Measurements from ENCODE around the gene FASN. TPM values are rescaled to one million over a fixed set of nuclear protein-coding genes. Genes with fewer than 3 reads are reported as not detected.

FASN gene
- total RNA-seq, 1 experiment from 2014 or later, result 956 TPM

DNA sequence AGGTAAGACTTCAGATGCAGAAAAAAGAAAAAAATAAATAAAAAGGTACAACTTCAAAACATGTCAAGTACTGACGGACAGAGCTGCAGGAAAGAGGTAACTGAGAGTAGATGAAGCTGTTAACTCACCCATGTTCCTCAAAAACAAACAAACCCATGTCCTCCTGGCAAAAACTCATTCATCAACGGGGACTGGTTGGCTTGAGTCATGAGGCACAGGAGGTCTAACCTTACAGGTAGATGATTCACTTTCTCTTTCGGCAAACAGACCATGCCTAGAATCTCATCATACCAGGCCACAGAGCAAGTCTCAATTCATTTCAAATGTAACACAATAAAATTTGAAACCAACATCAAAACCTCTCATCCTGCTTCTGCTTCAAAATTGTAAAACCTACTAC, 12.3 kb upstream of the FASN start:
- BruUV-seq (replicated peaks), result no TSS peak
- in situ Hi-C loops (cut with HindIII; ENCODE audit: low pct_unique_long_range_greater_than_20kb, low sequenced_read_pairs) (no loop called here), intact Hi-C loops (cut with micrococcal nuclease; ENCODE audit: unreplicated experiment) (no loop called here)
- no peak overlapping the region for H3K4me3 ChIP-seq (ENCODE audit: low read depth in 2 of 2, low read length in 2 of 2)
- H3K27ac ChIP-seq (ENCODE audit: low read length), result no peak overlapping the region
- no peaks in the 10 kb centered on the region for H3K9me3 ChIP-seq (ENCODE audit: control insufficient read depth, insufficient read depth, low read depth, low read length)
- H3K27me3 ChIP-seq (ENCODE audit: control insufficient read depth, insufficient read depth, low read length), result no peaks in the 10 kb centered on the region
- POLR2A ChIA-PET, result no interaction called here
- DNase-seq (ENCODE audit: low read depth, low spot score) (no peak), ATAC-seq (no peak)
- TF ChIP-seq, protein P1, sequence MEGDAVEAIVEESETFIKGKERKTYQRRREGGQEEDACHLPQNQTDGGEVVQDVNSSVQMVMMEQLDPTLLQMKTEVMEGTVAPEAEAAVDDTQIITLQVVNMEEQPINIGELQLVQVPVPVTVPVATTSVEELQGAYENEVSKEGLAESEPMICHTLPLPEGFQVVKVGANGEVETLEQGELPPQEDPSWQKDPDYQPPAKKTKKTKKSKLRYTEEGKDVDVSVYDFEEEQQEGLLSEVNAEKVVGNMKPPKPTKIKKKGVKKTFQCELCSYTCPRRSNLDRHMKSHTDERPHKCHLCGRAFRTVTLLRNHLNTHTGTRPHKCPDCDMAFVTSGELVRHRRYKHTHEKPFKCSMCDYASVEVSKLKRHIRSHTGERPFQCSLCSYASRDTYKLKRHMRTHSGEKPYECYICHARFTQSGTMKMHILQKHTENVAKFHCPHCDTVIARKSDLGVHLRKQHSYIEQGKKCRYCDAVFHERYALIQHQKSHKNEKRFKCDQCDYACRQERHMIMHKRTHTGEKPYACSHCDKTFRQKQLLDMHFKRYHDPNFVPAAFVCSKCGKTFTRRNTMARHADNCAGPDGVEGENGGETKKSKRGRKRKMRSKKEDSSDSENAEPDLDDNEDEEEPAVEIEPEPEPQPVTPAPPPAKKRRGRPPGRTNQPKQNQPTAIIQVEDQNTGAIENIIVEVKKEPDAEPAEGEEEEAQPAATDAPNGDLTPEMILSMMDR (IDR thresholded peaks at IDR 0.05), result no peak
- TF ChIP-seq, protein P2, sequence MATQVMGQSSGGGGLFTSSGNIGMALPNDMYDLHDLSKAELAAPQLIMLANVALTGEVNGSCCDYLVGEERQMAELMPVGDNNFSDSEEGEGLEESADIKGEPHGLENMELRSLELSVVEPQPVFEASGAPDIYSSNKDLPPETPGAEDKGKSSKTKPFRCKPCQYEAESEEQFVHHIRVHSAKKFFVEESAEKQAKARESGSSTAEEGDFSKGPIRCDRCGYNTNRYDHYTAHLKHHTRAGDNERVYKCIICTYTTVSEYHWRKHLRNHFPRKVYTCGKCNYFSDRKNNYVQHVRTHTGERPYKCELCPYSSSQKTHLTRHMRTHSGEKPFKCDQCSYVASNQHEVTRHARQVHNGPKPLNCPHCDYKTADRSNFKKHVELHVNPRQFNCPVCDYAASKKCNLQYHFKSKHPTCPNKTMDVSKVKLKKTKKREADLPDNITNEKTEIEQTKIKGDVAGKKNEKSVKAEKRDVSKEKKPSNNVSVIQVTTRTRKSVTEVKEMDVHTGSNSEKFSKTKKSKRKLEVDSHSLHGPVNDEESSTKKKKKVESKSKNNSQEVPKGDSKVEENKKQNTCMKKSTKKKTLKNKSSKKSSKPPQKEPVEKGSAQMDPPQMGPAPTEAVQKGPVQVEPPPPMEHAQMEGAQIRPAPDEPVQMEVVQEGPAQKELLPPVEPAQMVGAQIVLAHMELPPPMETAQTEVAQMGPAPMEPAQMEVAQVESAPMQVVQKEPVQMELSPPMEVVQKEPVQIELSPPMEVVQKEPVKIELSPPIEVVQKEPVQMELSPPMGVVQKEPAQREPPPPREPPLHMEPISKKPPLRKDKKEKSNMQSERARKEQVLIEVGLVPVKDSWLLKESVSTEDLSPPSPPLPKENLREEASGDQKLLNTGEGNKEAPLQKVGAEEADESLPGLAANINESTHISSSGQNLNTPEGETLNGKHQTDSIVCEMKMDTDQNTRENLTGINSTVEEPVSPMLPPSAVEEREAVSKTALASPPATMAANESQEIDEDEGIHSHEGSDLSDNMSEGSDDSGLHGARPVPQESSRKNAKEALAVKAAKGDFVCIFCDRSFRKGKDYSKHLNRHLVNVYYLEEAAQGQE (IDR thresholded peaks at IDR 0.05; ENCODE audit: insufficient read depth in 1 of 2, low read depth in 2 of 2, low read length in 1 of 2), result no peak
- no peak for TF ChIP-seq POLR2AphosphoS5 (IDR thresholded peaks at IDR 0.05; ENCODE audit: low read depth, low read length)
- TF ChIP-seq SIN3A (IDR thresholded peaks at IDR 0.05; ENCODE audit: borderline replicate concordance, insufficient read depth, low read depth, low read length), result no peak
- no peak for TF ChIP-seq TCF7L2 (IDR thresholded peaks at IDR 0.05; ENCODE audit: low read depth, low read length)
- CTCF ChIA-PET, result no interaction called here
- H3K36me3 ChIP-seq (ENCODE audit: control insufficient read depth, insufficient read depth, low read length), result no peaks in the 10 kb centered on the region
- H3K4me1 ChIP-seq (ENCODE audit: control insufficient read depth, insufficient read depth, low read length), result peaks cover 28% of the 10 kb centered on the region

DNA sequence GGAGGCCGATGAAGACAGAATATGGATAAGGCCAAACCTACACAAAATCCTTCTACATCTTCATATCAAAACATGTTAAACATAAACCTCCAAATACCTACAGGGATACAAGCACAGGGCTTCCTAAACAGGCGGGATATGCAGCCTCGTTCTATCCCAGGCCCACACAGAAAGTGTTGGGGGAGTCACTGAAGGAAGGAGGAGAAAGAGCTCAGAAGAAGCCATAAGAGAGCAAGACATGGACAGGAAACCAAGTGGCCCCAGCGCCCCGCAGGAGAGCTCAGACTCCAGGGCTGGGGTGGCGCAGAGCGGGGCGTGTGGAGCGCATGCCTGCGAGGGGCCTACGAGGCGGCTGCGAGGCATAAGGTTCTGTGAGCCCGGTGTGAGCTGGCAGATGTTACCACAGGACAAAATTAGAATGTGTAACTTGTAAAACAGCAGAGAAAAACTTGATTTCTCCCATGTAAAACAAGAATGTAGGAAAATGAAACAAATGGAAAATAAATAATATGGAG, 11.0 kb upstream of the FASN start:
- Histone ChIP-seq H3K4me1 (ENCODE audit: control insufficient read depth, insufficient read depth, low read length) (peaks cover 41% of the 10 kb centered on the region), H3K36me3 (ENCODE audit: control insufficient read depth, insufficient read depth, low read length) (no peaks in the 10 kb centered on the region), H3K27me3 (ENCODE audit: control insufficient read depth, insufficient read depth, low read length) (no peaks in the 10 kb centered on the region), H3K9me3 (ENCODE audit: control insufficient read depth, insufficient read depth, low read depth, low read length) (no peaks in the 10 kb centered on the region), H3K4me3 (ENCODE audit: low read depth in 2 of 2, low read length in 2 of 2) (no peak overlapping the region), H3K27ac (ENCODE audit: low read length) (no peak overlapping the region)
- ATAC-seq, result no peak
- TF ChIP-seq, protein P2 (IDR thresholded peaks at IDR 0.05; ENCODE audit: insufficient read depth in 1 of 2, low read depth in 2 of 2, low read length in 1 of 2), result no peak
- TF ChIP-seq SIN3A (IDR thresholded peaks at IDR 0.05; ENCODE audit: borderline replicate concordance, insufficient read depth, low read depth, low read length) (no peak), TCF7L2 (IDR thresholded peaks at IDR 0.05; ENCODE audit: low read depth, low read length) (no peak), POLR2AphosphoS5 (IDR thresholded peaks at IDR 0.05; ENCODE audit: low read depth, low read length) (no peak)
- TF ChIP-seq, protein P1 (IDR thresholded peaks at IDR 0.05), result no peak
- in situ Hi-C loops (cut with HindIII; ENCODE audit: low pct_unique_long_range_greater_than_20kb, low sequenced_read_pairs), result no loop called here
- no TSS peak for BruUV-seq (replicated peaks)
- no peak for DNase-seq (ENCODE audit: low read depth, low spot score)
- intact Hi-C loops (cut with micrococcal nuclease; ENCODE audit: unreplicated experiment), result loop anchor here (10.0 kb wide), 1 partner anchor 126 kb away; no protein-coding TSS in a partner anchor
- CTCF ChIA-PET, result no interaction called here
- POLR2A ChIA-PET, result interaction anchor here (0.7 kb wide), 1 partner anchor 54 kb away, joined by 12 read pairs; no protein-coding TSS in a partner anchor

Data from Panc1 (cell line).